ENCODE data around the gene CMTM6.

Gene CMTM6

GRCh38 chr3:32495085-32495484, 7.6 kb downstream of the CMTM6 start:
- H3K4me3 ChIP-seq (ENCODE audit: low read depth, low read length): no peak overlapping the region
- no peak for TF ChIP-seq CTCF (IDR thresholded peaks at IDR 0.05; ENCODE audit: low read depth, low read length, missing control alignments)
- in situ Hi-C loops (cut with HindIII; ENCODE audit: low sequenced_read_pairs): no loop called here
- no peak for DNase-seq (ENCODE audit: low read depth)

- TF ChIP-seq CTCF (IDR thresholded peaks at IDR 0.05; ENCODE audit: low read depth, low read length, missing control alignments): no peak
- DNase-seq (ENCODE audit: low read depth): no peak
- H3K4me3 ChIP-seq (ENCODE audit: low read depth, low read length): no peak overlapping the region
- in situ Hi-C loops (cut with HindIII; ENCODE audit: low sequenced_read_pairs): no loop called here
These were observed 8.9 kb downstream of the CMTM6 start for GRCh38 chr3:32493437-32494414.

- no peak for DNase-seq (ENCODE audit: low read depth)
- H3K4me3 ChIP-seq (ENCODE audit: low read depth, low read length): no peak overlapping the region
- TF ChIP-seq CTCF (IDR thresholded peaks at IDR 0.05; ENCODE audit: low read depth, low read length, missing control alignments): no peak
- in situ Hi-C loops (cut with HindIII; ENCODE audit: low sequenced_read_pairs): no loop called here
These were observed 9.8 kb downstream of the CMTM6 start for GRCh38 chr3:32492684-32493436.

GRCh38 chr3:32488474-32489008, 14.1 kb downstream of the CMTM6 start:
- DNase-seq (ENCODE audit: low read depth): no peak
- TF ChIP-seq CTCF (IDR thresholded peaks at IDR 0.05; ENCODE audit: low read depth, low read length, missing control alignments): no peak
- in situ Hi-C loops (cut with HindIII; ENCODE audit: low sequenced_read_pairs): loop anchor here (5.0 kb wide), 1 partner anchor 49 kb away; no protein-coding TSS in a partner anchor
- no peak overlapping the region for H3K4me3 ChIP-seq (ENCODE audit: low read depth, low read length)

- no peak for TF ChIP-seq CTCF (IDR thresholded peaks at IDR 0.05; ENCODE audit: low read depth, low read length, missing control alignments)
- in situ Hi-C loops (cut with HindIII; ENCODE audit: low sequenced_read_pairs): loop anchor here (5.0 kb wide), 1 partner anchor 49 kb away; no protein-coding TSS in a partner anchor
- no peak for DNase-seq (ENCODE audit: low read depth)
- H3K4me3 ChIP-seq (ENCODE audit: low read depth, low read length): no peak overlapping the region
These were observed 14.7 kb downstream of the CMTM6 start for GRCh38 chr3:32487781-32488473.

GRCh38 chr3:32484436-32484835, 18.2 kb downstream of the CMTM6 start:
- DNase-seq (ENCODE audit: low read depth): no peak
- in situ Hi-C loops (cut with HindIII; ENCODE audit: low sequenced_read_pairs): no loop called here
- H3K4me3 ChIP-seq (ENCODE audit: low read depth, low read length): no peak overlapping the region
- TF ChIP-seq CTCF (IDR thresholded peaks at IDR 0.05; ENCODE audit: low read depth, low read length, missing control alignments): no peak

All from astrocyte of the cerebellum (primary cell).